K562 (cell line): ENCODE measurements around the gene PPP4R1. TPM values are rescaled to one million over a fixed set of nuclear protein-coding genes. Genes with fewer than 3 reads are reported as not detected.

ENCODE experiments used
- ATAC-seq: fragments of 200-7000 bp; cut with Tn5 transposase; 3 replicates; pipeline ENCODE4 v1.9.1; 2020; ENCODE audit warnings: moderate library complexity
- BruUV-seq: library from RNA; stranded (reverse); fragments of 400-500 nt; replicated peaks from 2 replicates; lab custom pipeline; 2021; lab: Mats Ljungman, UMichigan
- CTCF ChIA-PET: fragments of 300-600 bp; formaldehyde crosslinking; extraction: SDS; loops from one replicate; lab custom pipeline; 2021; ENCODE audit warnings: low intra/inter-chr PET ratio; lab: Yijun Ruan, JAX
- POLR2A ChIA-PET: fragments of 300-600, 350-650 bp; sonication (Branson Sonifier 250); formaldehyde crosslinking; extraction: SDS; loops from one replicate; lab custom pipeline; 2021; ENCODE audit warnings: antibody characterized with exemption, inconsistent platforms; lab: Yijun Ruan, JAX
- DNase-seq, 4 experiments: peaks; one replicate each; pipeline versions ENCODE4 v3.0.0 to v3.0.0-alpha.2; 2011 to 2018; ENCODE audit warnings: low spot score in 3 of 4, mixed read lengths in 3 of 4; ENCODE audit errors: extremely low read depth in 1 of 4
- FAIRE-seq: peaks from 2 replicates; lab custom pipeline; 2011; peaks lifted over from hg19 to GRCh38; lab: Jason Lieb, UNC
- H2AFZ ChIP-seq: 2 replicates; pipeline ENCODE4 v1.6.0; 2011; ENCODE audit warnings: low read depth, low read length, control low read depth, inconsistent platforms
- H3K27ac ChIP-seq: fragments of 200-600 bp; 3 replicates; pipeline ENCODE4 v1.8.0; 2011; ENCODE audit warnings: low read depth, mild to moderate bottlenecking, control low read depth, inconsistent platforms, low read length, moderate library complexity, mixed read lengths; ENCODE audit errors: extremely low read depth
- H3K27me3 ChIP-seq, 2 experiments: fragments of 300-600 bp in 1 of 2; 2 replicates in 1 of 2; 3 replicates in 1 of 2; pipeline versions ENCODE4 v1.6.0 to v1.8.0; 2011; ENCODE audit warnings: inconsistent platforms in 2 of 2, low read length in 2 of 2, mild to moderate bottlenecking in 1 of 2, mixed read lengths in 1 of 2, moderate library complexity in 1 of 2; ENCODE audit not compliant: control insufficient read depth in 2 of 2, insufficient read depth in 2 of 2
- H3K36me3 ChIP-seq: fragments of 300-600 bp; 3 replicates; pipeline ENCODE4 v1.8.0; 2011; ENCODE audit warnings: mild to moderate bottlenecking, low read length, inconsistent platforms; ENCODE audit not compliant: control insufficient read depth, insufficient read depth
- H3K4me1 ChIP-seq, 2 experiments: fragments of 200-600 bp in 1 of 2; replicated peaks in 1 of 2; 2 replicates in 1 of 2; 3 replicates in 1 of 2; pipeline versions ENCODE4 v1.5.1 to v1.8.0; 2011; ENCODE audit warnings: inconsistent platforms in 2 of 2, low read length in 2 of 2, mild to moderate bottlenecking in 1 of 2, mixed read lengths in 1 of 2, moderate library complexity in 1 of 2; ENCODE audit not compliant: control insufficient read depth in 2 of 2, insufficient read depth in 2 of 2
- H3K4me2 ChIP-seq: 2 replicates; pipeline ENCODE4 v1.6.1; 2011; ENCODE audit warnings: low read length, control low read depth, inconsistent platforms, mixed read lengths; ENCODE audit not compliant: insufficient read depth
- H3K4me3 ChIP-seq: fragments of 200-600 bp; sonication (generic), shearing (Covaris generic); 2 replicates; pipeline ENCODE4 v1.5.1; 2016; ENCODE audit warnings: control low read depth, inconsistent platforms
- H3K79me2 ChIP-seq: fragments of 200-600 bp; 3 replicates; pipeline ENCODE4 v1.8.0; 2011; ENCODE audit warnings: low read length, inconsistent platforms; ENCODE audit not compliant: control insufficient read depth, insufficient read depth
- H3K9ac ChIP-seq, 2 experiments: 2 replicates each; pipeline versions ENCODE4 v1.6.0 to v1.6.1; 2011; ENCODE audit warnings: low read depth in 2 of 2, low read length in 2 of 2, control low read depth in 1 of 2, inconsistent platforms in 1 of 2, mild to moderate bottlenecking in 1 of 2, mixed read lengths in 1 of 2; ENCODE audit not compliant: insufficient read depth in 1 of 2
- H3K9me1 ChIP-seq: one replicate; pipeline ENCODE4 v1.6.0; 2011; ENCODE audit warnings: inconsistent platforms, mild to moderate bottlenecking, low read length, moderate library complexity; ENCODE audit not compliant: control insufficient read depth, insufficient read depth
- H3K9me3 ChIP-seq: replicated peaks from 2 replicates; pipeline ENCODE4 v1.5.1; 2011; ENCODE audit warnings: low read depth, low read length, inconsistent platforms; ENCODE audit not compliant: control insufficient read depth, insufficient read depth
- H4K20me1 ChIP-seq: replicated peaks from 2 replicates; pipeline ENCODE4 v1.6.1; 2011; ENCODE audit warnings: low read length, inconsistent platforms, mixed read lengths; ENCODE audit not compliant: control insufficient read depth, insufficient read depth
- GTF2E2 ChIP-seq: fragments of 200-800 bp; sonication (Bioruptor generic); IDR thresholded peaks from 2 replicates; pipeline ENCODE4 v1.6.1; 2016; ENCODE audit warnings: missing genetic modification characterization, missing compliant biosample characterization
- HNRNPLL ChIP-seq: fragments of 200-400 bp; formaldehyde crosslinking; IDR thresholded peaks from 2 replicates; pipeline ENCODE4 v1.6.1; 2017; ENCODE audit warnings: low read length, low read depth, mild to moderate bottlenecking; ENCODE audit not compliant: poor library complexity, severe bottlenecking
- NRF1 ChIP-seq, 2 experiments: fragments of 450-650 bp; IDR thresholded peaks in 1 of 2; conservative IDR thresholded peaks in 1 of 2; 2 replicates each; pipeline ENCODE4 v1.6.1; 2014; ENCODE audit warnings: mild to moderate bottlenecking in 2 of 2
- PHB2 ChIP-seq: fragments of 450-650 bp; IDR thresholded peaks from 2 replicates; pipeline ENCODE4 v1.6.1; 2017; ENCODE audit warnings: low read depth
- RBM15 ChIP-seq: fragments of 200-400 bp; formaldehyde crosslinking; IDR thresholded peaks from 2 replicates; pipeline ENCODE4 v1.6.1; 2018; ENCODE audit warnings: mild to moderate bottlenecking, low read length, moderate library complexity; ENCODE audit not compliant: insufficient read depth
- RREB1 ChIP-seq: fragments of 250-450 bp; sonication (Bioruptor Pico); IDR thresholded peaks from 2 replicates; pipeline ENCODE4 v1.4.0; 2020
- SAFB ChIP-seq: fragments of 200-400 bp; formaldehyde crosslinking; IDR thresholded peaks from 2 replicates; pipeline ENCODE4 v1.6.1; 2017; ENCODE audit warnings: low read depth, low read length, borderline replicate concordance
- SAFB2 ChIP-seq: fragments of 200-400 bp; formaldehyde crosslinking; IDR thresholded peaks from 2 replicates; pipeline ENCODE4 v1.6.1; 2018; ENCODE audit warnings: borderline replicate concordance, low read length, low read depth, moderate library complexity; ENCODE audit not compliant: severe bottlenecking
- TCF7 ChIP-seq: sonication (generic); IDR thresholded peaks from 2 replicates; pipeline ENCODE4 v1.6.1; 2016; ENCODE audit warnings: antibody characterized with exemption, borderline replicate concordance
- WGBS: fragments of 100-300 bp; shearing (Covaris generic); methylation state at CpG from one replicate; pipeline ENCODE4 v1.1.6; 2016; ENCODE audit warnings: low coverage, mixed read lengths; ENCODE audit not compliant: insufficient coverage; ENCODE audit errors: missing lambda C conversion rate; 5-methylcytosine and 5-hydroxymethylcytosine counted together
- in situ Hi-C: fragments of 300-500 bp; cut with MboI; formaldehyde crosslinking; loops from 4 replicates; pipeline ENCODE4 v1.15.0; 2018; ENCODE audit warnings: inconsistent platforms, mixed read lengths
- intact Hi-C: fragments of 100-400 bp; cut with micrococcal nuclease; formaldehyde crosslinking; loops from 2 replicates; pipeline ENCODE4 v1.14.2; 2022
- polyA plus RNA-seq, 8 experiments: library from polyadenylated mRNA; depleted of rRNA in 4 of 8; stranded (reverse) in 5 of 8; unstranded in 3 of 8; fragments of >200 nt; fragmentation: Nextera tagmentation in 2 of 8; fragmentation: Illumina TruSeq in 1 of 8; extraction: Ambion mirVana in 2 of 8; extraction: Trizol in 1 of 8; gene quantifications; 2 replicates each; pipeline versions ENCODE4 v1.2.1 to v1.2.3, GENCODE V29; 2011 to 2014; ENCODE audit warnings: inconsistent platforms in 1 of 8, missing spikeins in 1 of 8
- total RNA-seq, 7 experiments: library from RNA; depleted of rRNA in 6 of 7; stranded (reverse); fragments of >200 nt in 6 of 7; fragmentation: Illumina TruSeq in 2 of 7; extraction: Trizol in 2 of 7; gene quantifications; 2 replicates each; pipeline versions ENCODE4 v1.2.1 to v1.2.3, GENCODE V29; 2011 to 2021; ENCODE audit warnings: low replicate concordance in 1 of 7
- TF ChIP-seq, protein P1 (sequence below): fragments of 250-450 bp; sonication (Bioruptor Pico); IDR thresholded peaks from 2 replicates; pipeline ENCODE4 v1.9.0; 2021; ENCODE audit warnings: mild to moderate bottlenecking

PPP4R1 gene
- total and polyA plus RNA-seq, 9 of the 15 experiments (the other 6 are each of a cell fraction or from before 2014, with no cell fraction given): 23.5 to 136 (median 84.5) TPM

GRCh38 chr18:9570255-9570654 lies 44.1 kb downstream of the PPP4R1 start:
- Histone ChIP-seq H3K9ac (no peak overlapping the region), H3K4me1 (no peaks in the 10 kb centered on the region), H3K4me3 (no peak overlapping the region), H3K9me1 (no peaks in the 10 kb centered on the region), H2AFZ (no peak overlapping the region), H3K4me2 (no peak overlapping the region), H3K36me3 (peaks cover 80% of the 10 kb centered on the region), H3K9me3 (no peaks in the 10 kb centered on the region), H3K79me2 (0 out of 3 replicates have a peak, but pooled peaks cover 3% of the 10 kb centered on the region), H3K27ac (no peak overlapping the region), H4K20me1 (no peaks in the 10 kb centered on the region), H3K27me3 (no peaks in the 10 kb centered on the region)
- FAIRE-seq: no peak
- intact Hi-C loops: loop anchor here (10.0 kb wide), 1 partner anchor 385 kb away; no protein-coding TSS in a partner anchor
- ATAC-seq: no peak
- WGBS: 91% methylated on average over 3 of the region's 3 CpGs
- ChIA-PET POLR2A (no interaction called here), CTCF (no interaction called here)
- DNase-seq: no peak
- no TSS peak for BruUV-seq
- in situ Hi-C loops: loop anchor here (10.0 kb wide), 1 partner anchor 205 kb away; no protein-coding TSS in a partner anchor
- TF ChIP-seq HNRNPLL (no peak), SAFB2 (no peak), TCF7 (no peak), NRF1 (conservative IDR thresholded peaks at IDR 0.05 in 1 of 2, IDR thresholded peaks at IDR 0.05 in 1 of 2) (no peak), RBM15 (no peak), PHB2 (no peak), RREB1 (CRISPR knock-in tag) (no peak), GTF2E2 (tag) (no peak), SAFB (no peak)
- TF ChIP-seq, protein P1, sequence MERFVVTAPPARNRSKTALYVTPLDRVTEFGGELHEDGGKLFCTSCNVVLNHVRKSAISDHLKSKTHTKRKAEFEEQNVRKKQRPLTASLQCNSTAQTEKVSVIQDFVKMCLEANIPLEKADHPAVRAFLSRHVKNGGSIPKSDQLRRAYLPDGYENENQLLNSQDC (CRISPR knock-in tag): no peak
